Natural killer cell (primary cell): ENCODE results near the gene MCM8. TPM values are rescaled to one million over a fixed set of nuclear protein-coding genes. Genes with fewer than 3 reads are reported as not detected.

Experiments used
- ATAC-seq, 3 donors: fragments of 150-1000 bp in 2 of 3; fragments of 200-7000 bp in 1 of 3; cut with Tn5 transposase; 1 replicate in 1 of 3; 2 replicates in 2 of 3; pipeline ENCODE4 v1.10.0; 2021; ENCODE audit warnings: mild to moderate bottlenecking in 2 of 3, moderate library complexity in 2 of 3
- DNase-seq, 2 donors: peaks; one replicate each; pipeline versions ENCODE4 v3.0.0 to v3.0.0-alpha.2; 2013 to 2021; ENCODE audit warnings: mixed read lengths in 1 of 2
- H3K27ac ChIP-seq: one replicate; pipeline ENCODE4 v1.5.1; 2013; ENCODE audit warnings: mild to moderate bottlenecking, low read length
- H3K27me3 ChIP-seq: one replicate; pipeline ENCODE4 v1.6.1; 2013; ENCODE audit warnings: low read length; ENCODE audit not compliant: control insufficient read depth, insufficient read depth
- H3K36me3 ChIP-seq: one replicate; pipeline ENCODE4 v1.6.1; 2013; ENCODE audit warnings: low read length; ENCODE audit not compliant: control insufficient read depth, insufficient read depth
- H3K4me1 ChIP-seq: one replicate; pipeline ENCODE4 v1.6.1; 2013; ENCODE audit warnings: low read length; ENCODE audit not compliant: control insufficient read depth, insufficient read depth
- H3K4me3 ChIP-seq: one replicate; pipeline ENCODE4 v1.5.1; 2013; ENCODE audit warnings: low read length
- H3K9me3 ChIP-seq: one replicate; pipeline ENCODE4 v1.6.1; 2013; ENCODE audit warnings: low read length; ENCODE audit not compliant: control insufficient read depth, insufficient read depth
- H3K27ac Mint-ChIP-seq, 2 donors: one replicate each; pipeline ENCODE4 v1.8.0; 2022; ENCODE audit warnings: mild to moderate bottlenecking in 2 of 2, mixed read lengths in 2 of 2, moderate library complexity in 1 of 2
- H3K27me3 Mint-ChIP-seq, 2 donors: one replicate each; pipeline ENCODE4 v1.8.0; 2022; ENCODE audit warnings: low read depth in 2 of 2, mixed read lengths in 2 of 2
- H3K36me3 Mint-ChIP-seq: one replicate; pipeline ENCODE4 v1.8.0; 2022; ENCODE audit warnings: mixed read lengths
- H3K4me1 Mint-ChIP-seq, 2 donors: one replicate each; pipeline ENCODE4 v1.8.0; 2022; ENCODE audit warnings: mixed read lengths in 2 of 2
- H3K4me3 Mint-ChIP-seq: one replicate; pipeline ENCODE4 v1.8.0; 2022; ENCODE audit warnings: mild to moderate bottlenecking, moderate library complexity, mixed read lengths
- H3K9me3 Mint-ChIP-seq, 2 donors: one replicate each; pipeline ENCODE4 v1.8.0; 2022; ENCODE audit warnings: mixed read lengths in 2 of 2
- WGBS: methylation state at CpG from one replicate; pipeline ENCODE4 v1.1.7; 2013; ENCODE audit warnings: missing lambda C conversion rate; ENCODE audit not compliant: insufficient coverage; 5-methylcytosine and 5-hydroxymethylcytosine counted together
- intact Hi-C: fragments of 100-400 bp; cut with micrococcal nuclease; formaldehyde crosslinking; loops from one replicate; pipeline ENCODE4 v1.14.2; 2022
- total RNA-seq, 4 donors: library from RNA; stranded (reverse); fragments of 120-200 nt in 1 of 4; gene quantifications; one replicate each; pipeline versions ENCODE4 v1.2.3 to v1.2.4, GENCODE V29; 2013 to 2022
- TF ChIP-seq, protein P1 (sequence below): fragments of 200-600 bp; IDR thresholded peaks from one replicate; pipeline ENCODE4 v1.8.0; 2022; ENCODE audit warnings: antibody characterized with exemption

MCM8 gene
- total RNA-seq, 3 donors from 2014 or later (not counting 1 experiment from before 2014, with no cell fraction given): 8.1 to 14.3 (median 9.0) TPM

DNA sequence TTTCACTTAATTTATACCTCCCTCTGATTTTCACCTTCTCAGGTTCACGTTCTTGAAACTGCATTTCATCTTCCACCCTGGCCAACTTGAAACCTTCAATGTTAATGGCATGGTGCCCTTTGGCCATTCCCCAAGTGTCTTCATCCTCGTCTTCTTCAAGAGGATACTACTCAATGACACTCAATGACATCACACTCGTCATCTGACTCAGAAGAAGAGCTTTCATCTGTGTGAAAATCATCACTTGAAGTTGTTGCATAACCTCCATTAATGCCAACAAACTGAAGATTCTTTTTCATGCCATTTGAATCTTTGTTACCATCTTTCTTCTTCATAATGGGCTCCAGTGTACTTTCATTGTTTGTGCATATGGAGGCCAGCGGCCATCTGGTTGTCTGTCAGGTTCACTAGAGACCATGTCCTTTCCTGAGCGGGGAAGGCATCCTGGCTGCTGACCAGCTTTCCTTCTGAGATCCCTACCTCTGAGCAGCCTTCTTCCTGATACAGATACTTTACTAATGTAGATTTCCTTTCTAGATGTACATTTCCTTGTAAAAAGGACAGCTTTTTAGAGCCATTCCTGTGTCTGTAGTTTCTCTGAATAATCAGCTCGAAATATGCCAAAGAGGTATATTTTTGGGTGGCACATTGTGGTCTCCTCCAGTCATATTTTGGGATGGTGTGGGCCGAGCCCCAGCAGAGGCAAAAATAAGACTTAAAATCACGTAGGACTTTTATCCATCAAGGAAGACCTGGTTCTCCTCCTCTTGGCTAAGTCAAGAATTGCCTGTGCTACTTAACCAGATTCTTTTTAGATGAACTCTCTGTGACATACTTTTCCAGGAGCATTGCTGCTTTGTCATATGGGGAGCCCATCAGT, 21.4 kb upstream of the MCM8 start:
- no peak for ATAC-seq
- H3K27me3 ChIP-seq: no peaks in the 10 kb centered on the region
- H3K4me1 Mint-ChIP-seq: no peaks in the 10 kb centered on the region
- TF ChIP-seq, protein P1, sequence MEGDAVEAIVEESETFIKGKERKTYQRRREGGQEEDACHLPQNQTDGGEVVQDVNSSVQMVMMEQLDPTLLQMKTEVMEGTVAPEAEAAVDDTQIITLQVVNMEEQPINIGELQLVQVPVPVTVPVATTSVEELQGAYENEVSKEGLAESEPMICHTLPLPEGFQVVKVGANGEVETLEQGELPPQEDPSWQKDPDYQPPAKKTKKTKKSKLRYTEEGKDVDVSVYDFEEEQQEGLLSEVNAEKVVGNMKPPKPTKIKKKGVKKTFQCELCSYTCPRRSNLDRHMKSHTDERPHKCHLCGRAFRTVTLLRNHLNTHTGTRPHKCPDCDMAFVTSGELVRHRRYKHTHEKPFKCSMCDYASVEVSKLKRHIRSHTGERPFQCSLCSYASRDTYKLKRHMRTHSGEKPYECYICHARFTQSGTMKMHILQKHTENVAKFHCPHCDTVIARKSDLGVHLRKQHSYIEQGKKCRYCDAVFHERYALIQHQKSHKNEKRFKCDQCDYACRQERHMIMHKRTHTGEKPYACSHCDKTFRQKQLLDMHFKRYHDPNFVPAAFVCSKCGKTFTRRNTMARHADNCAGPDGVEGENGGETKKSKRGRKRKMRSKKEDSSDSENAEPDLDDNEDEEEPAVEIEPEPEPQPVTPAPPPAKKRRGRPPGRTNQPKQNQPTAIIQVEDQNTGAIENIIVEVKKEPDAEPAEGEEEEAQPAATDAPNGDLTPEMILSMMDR: no peak
- H3K9me3 ChIP-seq: no peaks in the 10 kb centered on the region
- no peak overlapping the region for H3K27ac ChIP-seq
- no peak for DNase-seq
- no peak overlapping the region for H3K27ac Mint-ChIP-seq
- no peaks in the 10 kb centered on the region for H3K36me3 Mint-ChIP-seq
- no peaks in the 10 kb centered on the region for H3K9me3 Mint-ChIP-seq
- intact Hi-C loops: no loop called here
- no peak overlapping the region for H3K4me3 Mint-ChIP-seq
- H3K4me3 ChIP-seq: no peak overlapping the region
- no peaks in the 10 kb centered on the region for H3K36me3 ChIP-seq
- H3K4me1 ChIP-seq: no peaks in the 10 kb centered on the region
- WGBS: 85% methylated on average over 8 of the region's 8 CpGs
- peaks cover 6 to 53% of the 10 kb centered on the region in 2 donors for H3K27me3 Mint-ChIP-seq

DNA sequence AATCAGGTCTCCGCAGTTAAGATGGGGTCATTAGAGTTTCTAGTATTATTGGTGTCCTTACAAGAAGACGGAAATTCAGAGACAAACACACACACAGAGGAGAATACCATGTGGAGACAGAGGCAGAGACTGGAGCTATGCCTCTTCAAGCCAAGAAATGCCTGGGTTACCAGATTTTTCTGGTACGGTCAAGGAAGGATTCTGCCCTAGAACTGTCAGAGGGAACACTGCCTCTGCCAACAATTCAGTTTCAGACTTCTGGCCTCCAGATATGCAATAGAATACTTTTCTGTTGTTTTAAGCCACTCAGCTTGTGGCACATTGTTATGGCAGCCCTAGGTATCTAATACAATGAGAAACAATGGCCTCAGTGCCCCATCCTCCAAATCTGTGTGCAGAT, 19.0 kb upstream of the MCM8 start:
- no peak overlapping the region for H3K27ac ChIP-seq
- H3K4me1 ChIP-seq: no peaks in the 10 kb centered on the region
- Mint-ChIP-seq H3K9me3 (no peaks in the 10 kb centered on the region), H3K4me1 (no peaks in the 10 kb centered on the region), H3K4me3 (no peak overlapping the region), H3K36me3 (no peaks in the 10 kb centered on the region), H3K27ac (no peak overlapping the region), H3K27me3 (peaks cover 6 to 39% of the 10 kb centered on the region in 2 donors)
- WGBS: 78% methylated on average over 3 of the region's 3 CpGs
- DNase-seq: no peak
- intact Hi-C loops: no loop called here
- no peaks in the 10 kb centered on the region for H3K27me3 ChIP-seq
- H3K9me3 ChIP-seq: no peaks in the 10 kb centered on the region
- no peak for ATAC-seq
- TF ChIP-seq, protein P1: no peak
- no peak overlapping the region for H3K4me3 ChIP-seq
- no peaks in the 10 kb centered on the region for H3K36me3 ChIP-seq

DNA sequence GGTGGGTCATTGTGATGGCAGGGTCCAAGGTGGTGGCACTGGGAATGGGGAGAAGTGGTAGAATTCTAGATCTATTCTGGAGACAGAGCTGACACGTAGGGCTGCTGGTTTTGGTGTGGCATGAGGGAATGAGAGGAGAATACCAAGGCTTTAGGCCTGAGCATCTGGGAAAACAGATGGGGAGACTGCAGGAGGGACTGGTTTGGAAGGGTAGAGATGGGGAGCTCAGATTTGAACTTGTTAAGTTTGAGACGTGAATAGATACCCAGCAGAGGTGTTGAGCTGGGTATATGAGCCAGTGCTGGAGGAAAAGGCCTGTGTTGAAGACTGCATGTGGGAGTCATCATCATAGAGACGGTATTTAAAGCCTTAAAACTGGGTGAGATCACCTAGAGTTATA, 17.7 kb upstream of the MCM8 start:
- intact Hi-C loops: no loop called here
- Histone ChIP-seq H3K36me3 (peaks cover 5% of the 10 kb centered on the region), H3K27ac (no peak overlapping the region), H3K4me1 (no peaks in the 10 kb centered on the region), H3K27me3 (no peaks in the 10 kb centered on the region), H3K9me3 (no peaks in the 10 kb centered on the region), H3K4me3 (no peak overlapping the region)
- 89% methylated on average over 3 of the region's 3 CpGs for WGBS
- Mint-ChIP-seq H3K36me3 (no peaks in the 10 kb centered on the region), H3K27me3 (peaks cover 6 to 28% of the 10 kb centered on the region in 2 donors), H3K4me3 (no peak overlapping the region), H3K9me3 (no peaks in the 10 kb centered on the region), H3K27ac (no peak overlapping the region), H3K4me1 (no peaks in the 10 kb centered on the region)
- ATAC-seq (no peak), DNase-seq (no peak)
- TF ChIP-seq, protein P1: no peak
